ENCODE measurements around the gene UBQLN1. TPM values are rescaled to one million over a fixed set of nuclear protein-coding genes. Genes with fewer than 3 reads are reported as not detected.

UBQLN1 gene
- polyA plus RNA-seq, 1 experiment: 135 TPM

DNA sequence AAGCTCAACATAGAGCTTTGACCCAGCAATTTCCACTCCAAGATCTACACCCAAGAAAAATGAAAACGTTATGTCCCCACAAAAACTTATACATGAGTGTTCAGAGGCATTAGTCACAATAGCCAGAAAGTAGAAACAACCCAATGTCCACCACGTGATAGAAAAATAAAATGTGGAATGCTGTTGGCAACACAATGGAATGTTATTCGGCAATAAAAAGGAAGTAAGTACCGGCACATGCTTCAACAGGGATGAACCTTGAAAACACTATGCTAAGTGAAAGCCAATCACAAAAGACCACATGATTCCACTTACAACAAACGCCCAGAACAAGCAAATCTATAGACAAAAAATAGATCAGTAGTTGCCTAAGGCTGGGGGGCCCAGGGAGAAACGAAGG, 6.0 kb downstream of the UBQLN1 start:
- POLR2A ChIA-PET: no interaction called here
- Histone ChIP-seq H3K27me3 (ENCODE audit: control insufficient read depth, insufficient read depth, low read length) (no peaks in the 10 kb centered on the region), H3K4me3 (ENCODE audit: low read depth, low read length) (0 out of 2 replicates have a peak overlapping the region, but pooled peaks have one; percentile 19), H3K36me3 (ENCODE audit: control insufficient read depth, insufficient read depth, low read length) (no peaks in the 10 kb centered on the region)
- TF ChIP-seq, protein P1, sequence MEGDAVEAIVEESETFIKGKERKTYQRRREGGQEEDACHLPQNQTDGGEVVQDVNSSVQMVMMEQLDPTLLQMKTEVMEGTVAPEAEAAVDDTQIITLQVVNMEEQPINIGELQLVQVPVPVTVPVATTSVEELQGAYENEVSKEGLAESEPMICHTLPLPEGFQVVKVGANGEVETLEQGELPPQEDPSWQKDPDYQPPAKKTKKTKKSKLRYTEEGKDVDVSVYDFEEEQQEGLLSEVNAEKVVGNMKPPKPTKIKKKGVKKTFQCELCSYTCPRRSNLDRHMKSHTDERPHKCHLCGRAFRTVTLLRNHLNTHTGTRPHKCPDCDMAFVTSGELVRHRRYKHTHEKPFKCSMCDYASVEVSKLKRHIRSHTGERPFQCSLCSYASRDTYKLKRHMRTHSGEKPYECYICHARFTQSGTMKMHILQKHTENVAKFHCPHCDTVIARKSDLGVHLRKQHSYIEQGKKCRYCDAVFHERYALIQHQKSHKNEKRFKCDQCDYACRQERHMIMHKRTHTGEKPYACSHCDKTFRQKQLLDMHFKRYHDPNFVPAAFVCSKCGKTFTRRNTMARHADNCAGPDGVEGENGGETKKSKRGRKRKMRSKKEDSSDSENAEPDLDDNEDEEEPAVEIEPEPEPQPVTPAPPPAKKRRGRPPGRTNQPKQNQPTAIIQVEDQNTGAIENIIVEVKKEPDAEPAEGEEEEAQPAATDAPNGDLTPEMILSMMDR (IDR thresholded peaks at IDR 0.05; ENCODE audit: insufficient read depth, low read depth, low read length): no peak
- CTCF ChIA-PET: no interaction called here
- peak; percentile 87 for DNase-seq (ENCODE audit: low read depth)

DNA sequence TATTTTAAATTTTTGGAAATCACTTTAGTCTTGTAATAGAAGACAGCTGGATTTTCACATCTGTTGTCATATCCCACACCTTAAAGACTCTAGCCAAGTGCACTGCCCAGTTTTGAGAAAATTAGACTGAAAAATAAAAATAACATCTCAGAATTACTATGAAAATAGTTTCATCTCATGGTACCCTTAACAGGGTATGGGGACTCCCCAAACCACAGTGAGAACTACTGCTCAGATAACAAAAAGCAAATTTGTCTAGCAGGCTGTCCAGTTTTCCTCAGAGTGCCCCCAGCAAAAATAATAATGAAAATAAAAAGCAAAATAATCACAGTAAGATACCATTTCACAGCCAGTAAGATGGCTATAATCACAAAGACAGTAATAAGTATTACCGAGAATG, 6.5 kb downstream of the UBQLN1 start:
- peak overlapping the region; percentile 2; the same call in 1 of the 2 replicates for H3K4me3 ChIP-seq (ENCODE audit: low read depth, low read length)
- H3K36me3 ChIP-seq (ENCODE audit: control insufficient read depth, insufficient read depth, low read length): no peaks in the 10 kb centered on the region
- CTCF ChIA-PET: no interaction called here
- no peaks in the 10 kb centered on the region for H3K27me3 ChIP-seq (ENCODE audit: control insufficient read depth, insufficient read depth, low read length)
- DNase-seq (ENCODE audit: low read depth): no peak
- POLR2A ChIA-PET: no interaction called here
- TF ChIP-seq, protein P1 (IDR thresholded peaks at IDR 0.05; ENCODE audit: insufficient read depth, low read depth, low read length): no peak

DNA sequence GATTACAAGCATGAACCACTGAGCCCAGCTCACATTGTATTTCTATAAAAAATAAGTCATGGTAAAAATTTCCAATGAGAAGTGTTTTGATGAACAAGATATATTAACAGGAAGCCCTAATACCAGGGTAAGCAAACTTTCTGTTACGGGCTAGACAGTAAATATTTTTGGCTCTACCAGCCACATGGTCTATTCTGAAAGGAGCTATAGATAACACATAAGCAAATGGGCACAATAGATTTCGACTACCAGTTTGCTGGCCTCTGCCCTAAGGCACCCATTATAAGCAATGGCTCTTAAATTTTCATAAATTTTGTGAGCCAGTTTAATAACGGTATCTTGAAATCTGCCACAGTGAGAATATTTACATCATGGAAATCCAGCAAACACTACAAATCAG, 8.1 kb downstream of the UBQLN1 start:
- ChIA-PET CTCF (interaction anchor here (1.4 kb wide), 1 partner anchor 79 kb away, joined by 5 read pairs; no protein-coding TSS in a partner anchor), POLR2A (no interaction called here)
- Histone ChIP-seq H3K27me3 (ENCODE audit: control insufficient read depth, insufficient read depth, low read length) (no peaks in the 10 kb centered on the region), H3K4me3 (ENCODE audit: low read depth, low read length) (no peak overlapping the region), H3K36me3 (ENCODE audit: control insufficient read depth, insufficient read depth, low read length) (no peaks in the 10 kb centered on the region)
- TF ChIP-seq, protein P1 (IDR thresholded peaks at IDR 0.05; ENCODE audit: insufficient read depth, low read depth, low read length): no peak
- DNase-seq (ENCODE audit: low read depth): no peak

DNA sequence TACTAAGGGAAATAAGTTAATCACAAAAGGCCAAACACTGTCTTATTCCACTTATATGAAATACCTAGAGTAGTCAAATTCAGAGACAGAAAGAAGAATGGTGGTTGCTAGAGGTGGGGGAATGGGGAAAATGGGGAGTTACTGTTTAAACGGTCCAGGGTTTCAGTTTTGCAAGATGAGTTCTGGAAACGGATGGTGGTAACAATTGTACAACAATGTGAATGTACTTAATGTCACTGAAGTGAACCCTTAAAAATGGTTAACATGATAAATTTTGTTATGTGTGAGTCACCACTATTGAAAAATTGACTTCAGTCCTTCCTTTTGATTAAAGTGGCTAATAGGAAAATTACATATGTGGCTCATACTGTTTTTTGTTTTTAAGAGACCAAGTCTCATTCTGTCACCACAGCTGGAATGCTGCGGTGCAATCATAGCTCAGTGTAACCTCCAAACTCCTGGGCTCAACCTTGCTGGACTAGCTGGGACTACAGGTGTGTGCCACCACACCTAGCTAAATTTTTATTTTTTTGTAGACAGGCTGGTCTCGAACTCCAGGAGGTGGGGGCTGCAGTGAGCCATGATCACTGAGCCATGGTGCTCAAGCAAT, 8.7 kb downstream of the UBQLN1 start:
- Histone ChIP-seq H3K4me3 (ENCODE audit: low read depth, low read length) (no peak overlapping the region), H3K27me3 (ENCODE audit: control insufficient read depth, insufficient read depth, low read length) (no peaks in the 10 kb centered on the region), H3K36me3 (ENCODE audit: control insufficient read depth, insufficient read depth, low read length) (no peaks in the 10 kb centered on the region)
- DNase-seq (ENCODE audit: low read depth): no peak
- POLR2A ChIA-PET: no interaction called here
- CTCF ChIA-PET: no interaction called here
- TF ChIP-seq, protein P1 (IDR thresholded peaks at IDR 0.05; ENCODE audit: insufficient read depth, low read depth, low read length): no peak

DNA sequence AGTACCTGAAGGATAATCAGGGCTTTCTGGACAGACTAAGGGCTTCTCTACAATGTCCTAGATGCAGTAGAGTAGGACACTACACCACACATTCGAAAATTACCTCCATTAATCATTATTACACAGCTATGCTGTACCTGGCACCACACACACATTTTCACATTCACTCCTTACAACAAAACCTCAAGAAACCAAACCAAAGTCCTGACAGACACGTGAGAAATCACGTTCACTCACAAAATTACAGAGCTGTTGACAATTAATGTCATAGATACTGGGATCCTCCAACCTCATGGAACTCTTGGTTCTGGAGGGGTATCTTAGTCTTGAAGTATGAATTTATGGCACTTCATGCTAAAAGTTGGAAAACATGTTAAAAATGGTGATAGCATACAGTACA, 16.3 kb downstream of the UBQLN1 start:
- TF ChIP-seq, protein P1 (IDR thresholded peaks at IDR 0.05; ENCODE audit: insufficient read depth, low read depth, low read length): no peak
- ChIA-PET POLR2A (no interaction called here), CTCF (interaction anchor here (1.0 kb wide), 1 partner anchor 43 kb away, joined by 3 read pairs; no protein-coding TSS in a partner anchor)
- DNase-seq (ENCODE audit: low read depth): no peak
- H3K27me3 ChIP-seq (ENCODE audit: control insufficient read depth, insufficient read depth, low read length): no peaks in the 10 kb centered on the region
- H3K4me3 ChIP-seq (ENCODE audit: low read depth, low read length): no peak overlapping the region
- no peaks in the 10 kb centered on the region for H3K36me3 ChIP-seq (ENCODE audit: control insufficient read depth, insufficient read depth, low read length)
